PC-3 (cell line): ENCODE measurements around the gene TFDP2. TPM values are rescaled to one million over a fixed set of nuclear protein-coding genes. Genes with fewer than 3 reads are reported as not detected.

Experiments used
- ATAC-seq: fragments of 200-7000 bp; cut with Tn5 transposase; 2 replicates; pipeline ENCODE4 v1.9.1; 2020; ENCODE audit warnings: mild to moderate bottlenecking, moderate library complexity
- BruUV-seq: library from RNA; stranded (reverse); fragments of 400-500 nt; replicated peaks from 2 replicates; lab custom pipeline; 2021; lab: Mats Ljungman, UMichigan
- CTCF ChIA-PET: fragments of 300-600 bp; sonication (Branson Sonifier 250); formaldehyde crosslinking; loops from one replicate; lab custom pipeline; 2022; ENCODE audit warnings: antibody characterized with exemption; lab: Charles Lee
- POLR2A ChIA-PET: fragments of 300-600 bp; sonication (Branson Sonifier 250); formaldehyde crosslinking; loops from one replicate; lab custom pipeline; 2022; ENCODE audit warnings: antibody characterized with exemption; ENCODE audit not compliant: unreplicated experiment; lab: Charles Lee
- DNase-seq: peaks from one replicate; pipeline ENCODE4 v3.0.0-alpha.2; 2015
- H2AFZ ChIP-seq: fragments of 300-600 bp; sonication (generic); 2 replicates; pipeline ENCODE4 v1.6.0; 2016; ENCODE audit warnings: antibody characterized with exemption, low read length
- H3F3A ChIP-seq: fragments of 300-600 bp; sonication (generic); one replicate; pipeline ENCODE4 v1.6.0; 2017; ENCODE audit warnings: antibody characterized with exemption, low read length, control low read depth, mild to moderate bottlenecking; ENCODE audit not compliant: unreplicated experiment
- H3K27ac ChIP-seq: fragments of 300-600 bp; sonication (generic); 2 replicates; pipeline ENCODE4 v1.5.1; 2016; ENCODE audit warnings: mild to moderate bottlenecking, low read length
- H3K27me3 ChIP-seq: fragments of 300-600 bp; sonication (generic); 2 replicates; pipeline ENCODE4 v1.6.1; 2016; ENCODE audit warnings: low read length, mixed read lengths
- H3K36me3 ChIP-seq: fragments of 300-600 bp; sonication (generic); 2 replicates; pipeline ENCODE4 v1.6.1; 2016; ENCODE audit warnings: low read depth, mixed run types, low read length, mixed read lengths
- H3K4me1 ChIP-seq: fragments of 300-600 bp; sonication (generic); 2 replicates; pipeline ENCODE4 v1.5.1; 2016; ENCODE audit warnings: low read length; ENCODE audit not compliant: insufficient read depth
- H3K4me2 ChIP-seq: fragments of 300-600 bp; sonication (generic); 2 replicates; pipeline ENCODE4 v1.6.0; 2016; ENCODE audit warnings: low read length
- H3K4me3 ChIP-seq: fragments of 300-600 bp; sonication (generic); 2 replicates; pipeline ENCODE4 v1.5.1; 2016; ENCODE audit warnings: mild to moderate bottlenecking, low read length, mixed read lengths
- H3K79me2 ChIP-seq: fragments of 300-600 bp; sonication (generic); 2 replicates; pipeline ENCODE4 v1.6.1; 2017; ENCODE audit warnings: low read length, mixed read lengths
- H3K9ac ChIP-seq: fragments of 300-600 bp; sonication (generic); 2 replicates; pipeline ENCODE4 v1.6.0; 2016; ENCODE audit warnings: mild to moderate bottlenecking, low read length
- H3K9me2 ChIP-seq: fragments of 300-600 bp; sonication (generic); replicated peaks from 2 replicates; pipeline ENCODE4 v1.6.1; 2016; ENCODE audit warnings: mixed run types, low read length, mixed read lengths
- H3K9me3 ChIP-seq: fragments of 300-600 bp; sonication (generic); 2 replicates; pipeline ENCODE4 v1.6.1; 2016; ENCODE audit warnings: low read length, mixed read lengths
- H4K20me1 ChIP-seq: fragments of 300-600 bp; sonication (generic); 2 replicates; pipeline ENCODE4 v1.6.1; 2016; ENCODE audit warnings: low read length, mixed read lengths
- EZH2 ChIP-seq: fragments of 300-600 bp; sonication (generic); IDR thresholded peaks from one replicate; pipeline ENCODE4 v1.6.1; 2017; ENCODE audit warnings: antibody characterized with exemption, mild to moderate bottlenecking, low read length; ENCODE audit not compliant: unreplicated experiment
- EZH2phosphoT487 ChIP-seq: fragments of 300-600 bp; sonication (generic); IDR thresholded peaks from 2 replicates; pipeline ENCODE4 v1.6.1; 2018; ENCODE audit warnings: mild to moderate bottlenecking, antibody characterized with exemption, low read length, borderline replicate concordance
- intact Hi-C: fragments of 100-400 bp; cut with micrococcal nuclease; formaldehyde crosslinking; loops from 2 replicates; pipeline ENCODE4 v1.9.0; 2023
- total RNA-seq: library from RNA; depleted of rRNA; stranded (reverse); fragments of >200 nt; gene quantifications from 2 replicates; pipeline ENCODE4 v1.2.3, GENCODE V29; 2014
- TF ChIP-seq, protein P1 (sequence below): fragments of 300-600 bp; sonication (generic); conservative IDR thresholded peaks from 2 replicates; pipeline ENCODE4 v1.5.1; 2017; ENCODE audit warnings: antibody characterized with exemption, low read depth, mild to moderate bottlenecking, low read length

Gene TFDP2
- total RNA-seq, 1 experiment from 2014 or later, result 37.9 TPM

DNA sequence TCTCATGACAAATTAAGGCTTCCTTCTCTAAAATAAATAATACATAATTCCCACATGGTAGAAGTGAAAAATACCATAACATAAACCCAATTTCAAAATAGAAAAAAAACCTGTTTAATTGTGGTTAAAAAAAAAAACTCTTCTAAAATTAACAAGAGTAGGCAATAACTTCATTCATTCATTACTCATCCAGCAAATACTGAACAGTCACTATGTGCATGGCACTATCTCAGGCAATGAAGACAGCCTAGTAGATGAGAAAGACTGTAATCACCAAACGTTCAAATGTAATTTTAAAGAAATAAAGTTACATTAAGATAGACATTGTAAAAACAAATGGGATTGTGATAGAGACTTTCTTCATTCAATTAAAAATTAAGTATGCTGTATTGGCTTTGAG, 43.4 kb downstream of the TFDP2 start:
- Histone ChIP-seq H3K4me2 (no peak overlapping the region), H4K20me1 (no peaks in the 10 kb centered on the region), H3K36me3 (no peaks in the 10 kb centered on the region), H3K9me2 (no peaks in the 10 kb centered on the region), H3K79me2 (no peaks in the 10 kb centered on the region), H3K4me1 (peaks cover 18% of the 10 kb centered on the region), H2AFZ (no peak overlapping the region), H3K27ac (no peak overlapping the region), H3K4me3 (no peak overlapping the region), H3F3A (no peaks in the 10 kb centered on the region), H3K9me3 (no peaks in the 10 kb centered on the region), H3K9ac (no peak overlapping the region), H3K27me3 (no peaks in the 10 kb centered on the region)
- intact Hi-C loops, result no loop called here
- ATAC-seq (peak; percentile 74), DNase-seq (peak; percentile 56)
- no TSS peak for BruUV-seq
- TF ChIP-seq, protein P1, sequence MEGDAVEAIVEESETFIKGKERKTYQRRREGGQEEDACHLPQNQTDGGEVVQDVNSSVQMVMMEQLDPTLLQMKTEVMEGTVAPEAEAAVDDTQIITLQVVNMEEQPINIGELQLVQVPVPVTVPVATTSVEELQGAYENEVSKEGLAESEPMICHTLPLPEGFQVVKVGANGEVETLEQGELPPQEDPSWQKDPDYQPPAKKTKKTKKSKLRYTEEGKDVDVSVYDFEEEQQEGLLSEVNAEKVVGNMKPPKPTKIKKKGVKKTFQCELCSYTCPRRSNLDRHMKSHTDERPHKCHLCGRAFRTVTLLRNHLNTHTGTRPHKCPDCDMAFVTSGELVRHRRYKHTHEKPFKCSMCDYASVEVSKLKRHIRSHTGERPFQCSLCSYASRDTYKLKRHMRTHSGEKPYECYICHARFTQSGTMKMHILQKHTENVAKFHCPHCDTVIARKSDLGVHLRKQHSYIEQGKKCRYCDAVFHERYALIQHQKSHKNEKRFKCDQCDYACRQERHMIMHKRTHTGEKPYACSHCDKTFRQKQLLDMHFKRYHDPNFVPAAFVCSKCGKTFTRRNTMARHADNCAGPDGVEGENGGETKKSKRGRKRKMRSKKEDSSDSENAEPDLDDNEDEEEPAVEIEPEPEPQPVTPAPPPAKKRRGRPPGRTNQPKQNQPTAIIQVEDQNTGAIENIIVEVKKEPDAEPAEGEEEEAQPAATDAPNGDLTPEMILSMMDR, result no peak
- TF ChIP-seq EZH2 (no peak), EZH2phosphoT487 (no peak)
- POLR2A ChIA-PET, result no interaction called here
- CTCF ChIA-PET, result no interaction called here

DNA sequence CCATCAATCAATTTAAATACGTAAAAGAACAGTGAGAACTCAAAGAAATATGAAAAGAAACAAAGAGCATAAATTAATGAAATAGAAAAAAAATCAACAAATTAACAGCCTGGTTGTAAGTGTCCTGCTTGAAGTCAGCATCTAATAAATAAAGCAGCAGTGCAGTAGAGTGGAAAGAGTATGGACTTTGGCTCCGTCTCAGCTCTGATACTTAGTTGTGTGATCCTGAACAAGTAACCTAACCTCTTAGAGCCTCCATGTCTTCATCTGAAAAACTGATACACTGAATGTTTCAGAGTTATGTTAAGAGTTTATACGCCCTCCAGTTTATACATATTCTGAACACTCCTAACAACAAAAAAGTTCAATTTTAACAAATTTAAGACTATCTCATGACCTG, 44.6 kb downstream of the TFDP2 start:
- ATAC-seq (no peak), DNase-seq (no peak)
- no peaks in the 10 kb centered on the region for H4K20me1 ChIP-seq
- TF ChIP-seq EZH2 (no peak), EZH2phosphoT487 (no peak)
- TF ChIP-seq, protein P1, result no peak
- ChIA-PET POLR2A (no interaction called here), CTCF (no interaction called here)
- H3K79me2 ChIP-seq, result no peaks in the 10 kb centered on the region
- H3F3A ChIP-seq, result no peaks in the 10 kb centered on the region
- no peak overlapping the region for H3K27ac ChIP-seq
- no peaks in the 10 kb centered on the region for H3K9me3 ChIP-seq
- no TSS peak for BruUV-seq
- peaks cover 18% of the 10 kb centered on the region for H3K4me1 ChIP-seq
- H3K36me3 ChIP-seq, result no peaks in the 10 kb centered on the region
- H3K4me3 ChIP-seq, result no peak overlapping the region
- H3K9me2 ChIP-seq, result no peaks in the 10 kb centered on the region
- no peak overlapping the region for H2AFZ ChIP-seq
- H3K9ac ChIP-seq, result no peak overlapping the region
- no peak overlapping the region for H3K4me2 ChIP-seq
- no peaks in the 10 kb centered on the region for H3K27me3 ChIP-seq
- intact Hi-C loops, result no loop called here

DNA sequence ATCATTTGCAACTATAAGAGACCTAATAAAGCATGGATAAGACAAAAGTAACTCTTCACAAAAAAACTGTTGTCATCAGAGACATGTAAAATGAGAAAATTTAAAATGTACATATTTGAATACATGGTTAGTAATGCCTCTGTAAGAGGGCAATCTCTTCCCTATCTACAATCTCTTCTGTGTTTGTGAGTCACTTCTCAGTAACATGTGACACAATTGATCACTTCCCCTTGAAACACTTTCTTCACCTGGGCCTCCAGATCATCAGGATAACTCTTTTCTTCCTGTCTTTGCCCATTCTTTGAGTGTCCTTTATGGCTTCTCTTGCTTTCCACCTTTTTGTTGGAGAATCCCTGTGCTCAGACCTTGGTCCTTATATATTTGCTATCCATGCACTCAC, 50.4 kb downstream of the TFDP2 start:
- Histone ChIP-seq H2AFZ (no peak overlapping the region), H3K4me2 (no peak overlapping the region), H3K9me3 (no peaks in the 10 kb centered on the region), H3K27me3 (no peaks in the 10 kb centered on the region), H3K27ac (no peak overlapping the region), H3K4me1 (peaks cover 7% of the 10 kb centered on the region), H4K20me1 (no peaks in the 10 kb centered on the region), H3K4me3 (no peak overlapping the region), H3K36me3 (no peaks in the 10 kb centered on the region), H3K79me2 (no peaks in the 10 kb centered on the region), H3F3A (no peaks in the 10 kb centered on the region), H3K9ac (no peak overlapping the region), H3K9me2 (no peaks in the 10 kb centered on the region)
- POLR2A ChIA-PET, result no interaction called here
- intact Hi-C loops, result no loop called here
- no TSS peak for BruUV-seq
- DNase-seq (peak; percentile 51), ATAC-seq (peak; percentile 57)
- TF ChIP-seq EZH2phosphoT487, result no peak
- TF ChIP-seq EZH2, result no peak
- TF ChIP-seq, protein P1, result no peak
- CTCF ChIA-PET, result no interaction called here
